B cell (primary cell): Measurements from ENCODE around the gene RGS11. TPM values are rescaled to one million over a fixed set of nuclear protein-coding genes. Genes with fewer than 3 reads are reported as not detected.

Source experiments
- ATAC-seq: fragments of 200-7000 bp; cut with Tn5 transposase; one replicate; pipeline ENCODE4 v1.10.0; 2021; ENCODE audit warnings: low read depth, mild to moderate bottlenecking, moderate number of reproducible peaks, moderate library complexity
- CTCF ChIA-PET: fragments of 350-600 bp; sonication (Branson Sonifier 250); formaldehyde crosslinking; loops from one replicate; lab custom pipeline; 2021; ENCODE audit warnings: antibody characterized with exemption, inconsistent platforms; lab: Charles Lee
- POLR2A ChIA-PET: fragments of 350-600 bp; sonication (Branson Sonifier 250); formaldehyde crosslinking; loops from one replicate; lab custom pipeline; 2021; ENCODE audit warnings: antibody characterized with exemption; lab: Charles Lee
- DNase-seq: peaks from one replicate; pipeline ENCODE4 v3.0.0; 2013
- H2AFZ ChIP-seq: 2 replicates; pipeline ENCODE4 v1.6.1; 2012; ENCODE audit warnings: mild to moderate bottlenecking, low read depth, low read length; ENCODE audit not compliant: insufficient read depth, poor library complexity, severe bottlenecking
- H3K27ac ChIP-seq, 2 donors: 1 replicate in 1 of 2; 2 replicates in 1 of 2; pipeline ENCODE4 v1.5.1; 2012 to 2013; ENCODE audit warnings: low read length in 2 of 2, mild to moderate bottlenecking in 2 of 2, moderate library complexity in 1 of 2
- H3K27me3 ChIP-seq, 4 experiments: fragments of 200-600 bp in 1 of 4; sonication (generic) in 1 of 4; replicated peaks in 1 of 4; 1 replicate in 2 of 4; 2 replicates in 2 of 4; pipeline versions ENCODE4 v1.6.1 to v1.7.0; 2013 to 2016; ENCODE audit warnings: low read length in 3 of 4, mild to moderate bottlenecking in 2 of 4, mixed read lengths in 1 of 4, moderate library complexity in 1 of 4; ENCODE audit not compliant: insufficient read depth in 4 of 4, control insufficient read depth in 3 of 4; ENCODE audit errors: control extremely low read depth in 1 of 4
- H3K36me3 ChIP-seq, 2 experiments: replicated peaks in 1 of 2; 1 replicate in 1 of 2; 2 replicates in 1 of 2; pipeline versions ENCODE4 v1.6.1 to v1.7.1; 2013; ENCODE audit warnings: low read length in 1 of 2; ENCODE audit not compliant: insufficient read depth in 2 of 2, control insufficient read depth in 1 of 2; ENCODE audit errors: control extremely low read depth in 1 of 2, extremely low read depth in 1 of 2
- H3K4me1 ChIP-seq, 2 donors: fragments of 200-600 bp in 1 of 2; sonication (generic) in 1 of 2; 1 replicate in 1 of 2; 2 replicates in 1 of 2; pipeline versions ENCODE4 v1.5.1 to v1.6.1; 2013 to 2017; ENCODE audit warnings: low read length in 2 of 2; ENCODE audit not compliant: control insufficient read depth in 2 of 2, insufficient read depth in 2 of 2
- H3K4me2 ChIP-seq: replicated peaks from 2 replicates; pipeline ENCODE3; 2012; ENCODE audit warnings: mild to moderate bottlenecking, low read depth, low read length; ENCODE audit not compliant: poor library complexity, severe bottlenecking
- H3K4me3 ChIP-seq, 5 experiments: fragments of 200-600 bp in 1 of 5; sonication (generic) in 1 of 5; 1 replicate in 3 of 5; 2 replicates in 2 of 5; pipeline versions ENCODE4 v1.5.1 to v1.7.0; 2011 to 2016; ENCODE audit warnings: low read length in 4 of 5, mild to moderate bottlenecking in 4 of 5, low read depth in 2 of 5, control low read depth in 1 of 5, moderate library complexity in 1 of 5; ENCODE audit not compliant: insufficient read depth in 1 of 5; ENCODE audit errors: control extremely low read depth in 1 of 5, extremely low read depth in 1 of 5
- H3K79me2 ChIP-seq: fragments of 200-600 bp; sonication (generic); one replicate; pipeline ENCODE4 v1.6.0; 2016; ENCODE audit warnings: low read length; ENCODE audit not compliant: control insufficient read depth, insufficient read depth
- H3K9ac ChIP-seq: fragments of 200-600 bp; sonication (generic); 2 replicates; pipeline ENCODE4 v1.6.1; 2017; ENCODE audit warnings: mild to moderate bottlenecking, low read length, moderate library complexity
- H3K9me3 ChIP-seq, 3 donors: one replicate each; pipeline versions ENCODE4 v1.6.1 to v1.7.1; 2013; ENCODE audit warnings: low read length in 2 of 3; ENCODE audit not compliant: control insufficient read depth in 2 of 3, insufficient read depth in 1 of 3; ENCODE audit errors: control extremely low read depth in 1 of 3
- H4K20me1 ChIP-seq: 2 replicates; pipeline ENCODE4 v1.6.0; 2012; ENCODE audit warnings: mild to moderate bottlenecking, low read length; ENCODE audit not compliant: insufficient read depth, control insufficient read depth, poor library complexity, severe bottlenecking
- H3K27ac Mint-ChIP-seq: one replicate; pipeline ENCODE4 v1.8.0; 2021; ENCODE audit warnings: mixed read lengths
- H3K27me3 Mint-ChIP-seq: one replicate; pipeline ENCODE4 v1.8.0; 2021; ENCODE audit warnings: mixed read lengths
- H3K4me1 Mint-ChIP-seq: one replicate; pipeline ENCODE4 v1.8.0; 2021; ENCODE audit warnings: mixed read lengths
- H3K4me3 Mint-ChIP-seq: one replicate; pipeline ENCODE4 v1.8.0; 2021; ENCODE audit warnings: mixed read lengths
- H3K9me3 Mint-ChIP-seq: one replicate; pipeline ENCODE4 v1.8.0; 2022; ENCODE audit warnings: mixed read lengths; ENCODE audit not compliant: insufficient read depth
- EZH2 ChIP-seq: IDR thresholded peaks from 2 replicates; pipeline ENCODE4 v1.6.1; 2012; ENCODE audit warnings: borderline replicate concordance, low read depth, mild to moderate bottlenecking, moderate library complexity, low read length; ENCODE audit not compliant: insufficient read depth, poor library complexity, severe bottlenecking
- WGBS: methylation state at CpG from one replicate; pipeline ENCODE4 v1.1.5; 2013; ENCODE audit warnings: missing lambda C conversion rate; ENCODE audit not compliant: insufficient coverage; 5-methylcytosine and 5-hydroxymethylcytosine counted together
- intact Hi-C: fragments of 100-400 bp; cut with micrococcal nuclease; formaldehyde crosslinking; loops from one replicate; pipeline ENCODE4 v1.10.0; 2022
- polyA plus RNA-seq: library from polyadenylated mRNA; depleted of rRNA; stranded (reverse); fragments of >200 nt; gene quantifications from 2 replicates; pipeline ENCODE4 v1.2.3, GENCODE V29; 2012
- total RNA-seq, 2 donors: library from RNA; stranded (reverse); fragments of 120-200 nt in 1 of 2; gene quantifications; 1 replicate in 1 of 2; 2 replicates in 1 of 2; pipeline versions ENCODE4 v1.2.3 to v1.2.4, GENCODE V29; 2013 to 2022
- TF ChIP-seq, protein P1 (sequence below): fragments of 200-600 bp; IDR thresholded peaks from one replicate; pipeline ENCODE4 v1.8.0; 2022; ENCODE audit warnings: antibody characterized with exemption, mild to moderate bottlenecking

RGS11 gene
- total and polyA plus RNA-seq, 2 donors (not counting 1 experiment from before 2014, with no cell fraction given), result 0.39 TPM; not detected in 1

DNA sequence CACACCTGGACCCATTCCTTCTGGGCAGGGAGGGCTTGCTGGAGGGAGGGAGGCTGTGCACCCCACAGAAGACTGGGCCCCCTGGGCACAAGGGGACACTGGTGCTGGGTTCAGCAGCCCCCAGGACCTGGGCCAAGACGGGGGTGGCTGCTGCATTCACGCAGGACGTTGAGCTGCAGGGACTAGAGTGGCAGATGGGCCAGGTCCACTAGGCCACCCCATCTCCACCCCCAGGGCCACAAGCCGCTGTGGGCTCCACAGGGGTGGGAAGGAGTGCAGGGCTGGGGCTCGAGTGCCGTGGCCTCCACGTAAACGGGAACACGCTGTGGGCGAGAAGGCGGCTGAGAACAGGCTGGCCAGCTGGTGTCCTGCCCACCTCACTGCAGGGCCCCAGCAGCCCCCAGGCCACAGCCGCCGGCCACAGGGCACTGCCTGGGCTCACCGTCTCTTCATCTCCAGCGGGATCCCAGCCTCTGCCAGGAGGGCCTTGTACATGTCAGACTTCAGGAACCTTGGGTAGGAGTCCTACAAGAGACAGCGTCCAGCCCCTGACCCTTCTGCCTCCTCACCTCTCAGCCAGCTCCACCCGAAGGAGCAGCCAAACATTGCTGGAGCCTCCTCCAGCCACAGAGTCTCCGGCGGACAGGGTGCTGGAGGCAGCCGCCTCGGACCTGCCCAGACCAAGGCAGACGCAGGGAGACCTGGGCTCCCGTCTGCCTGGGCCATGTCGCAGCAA, 6.5 kb downstream of the RGS11 start:
- Mint-ChIP-seq H3K27ac (no peak overlapping the region), H3K4me3 (no peak overlapping the region), H3K9me3 (no peaks in the 10 kb centered on the region), H3K4me1 (no peaks in the 10 kb centered on the region), H3K27me3 (peaks cover 4% of the 10 kb centered on the region)
- no peak for ATAC-seq
- WGBS, result 93% methylated on average over 20 of the region's 24 CpGs
- intact Hi-C loops, result no loop called here
- Histone ChIP-seq H3K79me2 (no peaks in the 10 kb centered on the region), H3K27me3 (peaks cover 0 to 6% (median under 1%) of the 10 kb centered on the region in 4 experiments), H3K4me1 (no peaks in the 10 kb centered on the region), H3K4me2 (no peak overlapping the region), H3K9ac (no peak overlapping the region), H2AFZ (no peak overlapping the region), H3K36me3 (no peaks in the 10 kb centered on the region), H3K27ac (no peak overlapping the region), H4K20me1 (no peaks in the 10 kb centered on the region), H3K4me3 (no peak overlapping the region), H3K9me3 (no peaks in the 10 kb centered on the region)
- ChIA-PET POLR2A (no interaction called here), CTCF (no interaction called here)
- DNase-seq, result no peak
- TF ChIP-seq, protein P1, sequence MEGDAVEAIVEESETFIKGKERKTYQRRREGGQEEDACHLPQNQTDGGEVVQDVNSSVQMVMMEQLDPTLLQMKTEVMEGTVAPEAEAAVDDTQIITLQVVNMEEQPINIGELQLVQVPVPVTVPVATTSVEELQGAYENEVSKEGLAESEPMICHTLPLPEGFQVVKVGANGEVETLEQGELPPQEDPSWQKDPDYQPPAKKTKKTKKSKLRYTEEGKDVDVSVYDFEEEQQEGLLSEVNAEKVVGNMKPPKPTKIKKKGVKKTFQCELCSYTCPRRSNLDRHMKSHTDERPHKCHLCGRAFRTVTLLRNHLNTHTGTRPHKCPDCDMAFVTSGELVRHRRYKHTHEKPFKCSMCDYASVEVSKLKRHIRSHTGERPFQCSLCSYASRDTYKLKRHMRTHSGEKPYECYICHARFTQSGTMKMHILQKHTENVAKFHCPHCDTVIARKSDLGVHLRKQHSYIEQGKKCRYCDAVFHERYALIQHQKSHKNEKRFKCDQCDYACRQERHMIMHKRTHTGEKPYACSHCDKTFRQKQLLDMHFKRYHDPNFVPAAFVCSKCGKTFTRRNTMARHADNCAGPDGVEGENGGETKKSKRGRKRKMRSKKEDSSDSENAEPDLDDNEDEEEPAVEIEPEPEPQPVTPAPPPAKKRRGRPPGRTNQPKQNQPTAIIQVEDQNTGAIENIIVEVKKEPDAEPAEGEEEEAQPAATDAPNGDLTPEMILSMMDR, result no peak
- no peak for TF ChIP-seq EZH2
